ENCODE results near the gene HNRNPAB.
"Not testable (repeated sequence)": the region's sequence is repeated elsewhere in the genome, so short reads cannot be mapped to it uniquely, and the experiment has no call there.

HNRNPAB gene

GRCh38 chr5:178232124-178232919 is 28.0 kb downstream of the HNRNPAB start, which contains the start of gene PHYKPL:
PHYKPL (minus strand) TSS chr5:178232802; CDS start chr5:178232550, 252 bp downstream.
- peak; percentile 79 for DNase-seq

- DNase-seq, result no peak
Observed at GRCh38 chr5:178232920-178233429, 28.6 kb downstream of the HNRNPAB start.

GRCh38 chr5:178234121-178234749 is 29.9 kb downstream of the HNRNPAB start:
- no peak for DNase-seq

- peak; percentile 77 for DNase-seq
Observed at GRCh38 chr5:178234750-178235587, 30.6 kb downstream of the HNRNPAB start.

GRCh38 chr5:178235588-178235974 is 31.2 kb downstream of the HNRNPAB start:
- no peak for DNase-seq

- DNase-seq, result no peak
Observed at GRCh38 chr5:178236126-178236525, 31.8 kb downstream of the HNRNPAB start.

- peak; percentile 85 for DNase-seq
Observed at GRCh38 chr5:178236679-178237078, 32.3 kb downstream of the HNRNPAB start.

GRCh38 chr5:178237431-178238312 is 33.3 kb downstream of the HNRNPAB start:
- no peak for DNase-seq

GRCh38 chr5:178238313-178238635 is 33.9 kb downstream of the HNRNPAB start:
- DNase-seq, result no peak

GRCh38 chr5:178238711-178239592 is 34.6 kb downstream of the HNRNPAB start:
- no peak for DNase-seq

- not testable (repeated sequence) for DNase-seq
Observed at GRCh38 chr5:178239626-178240301, 35.4 kb downstream of the HNRNPAB start.

GRCh38 chr5:178240341-178240741 is 36.0 kb downstream of the HNRNPAB start:
- no peak for DNase-seq

- DNase-seq, result no peak
Observed at GRCh38 chr5:178240766-178241165, 36.4 kb downstream of the HNRNPAB start.

GRCh38 chr5:178241231-178241663 is 36.9 kb downstream of the HNRNPAB start:
- no peak for DNase-seq

GRCh38 chr5:178241688-178242231 is 37.4 kb downstream of the HNRNPAB start:
- DNase-seq, result no peak

GRCh38 chr5:178242416-178242815 is 38.1 kb downstream of the HNRNPAB start:
- DNase-seq, result no peak

- DNase-seq, result no peak
Observed at GRCh38 chr5:178244576-178244975, 40.2 kb downstream of the HNRNPAB start.

GRCh38 chr5:178245389-178245788 is 41.1 kb downstream of the HNRNPAB start:
- no peak for DNase-seq

- DNase-seq, result peak; percentile 61
Observed at GRCh38 chr5:178246624-178247279, 42.4 kb downstream of the HNRNPAB start.
